ENCODE measurements around the gene METTL27.
"Not testable (repeated sequence)": the region's sequence is repeated elsewhere in the genome, so short reads cannot be mapped to it uniquely, and the experiment has no call there.

METTL27 gene

GRCh38 chr7:73841689-73842066 lies 638 bp downstream of the METTL27 start:
- TF ChIP-seq CTCF (IDR thresholded peaks at IDR 0.05; ENCODE audit: low read depth, low read length, missing control alignments) = no peak
- peak overlapping the region; percentile 54; the same call in 1 of the 2 replicates for H3K4me3 ChIP-seq (ENCODE audit: low read depth, low read length)
- no peak for DNase-seq (ENCODE audit: low read depth)

GRCh38 chr7:73840715-73841379 lies 1.5 kb downstream of the METTL27 start:
- H3K4me3 ChIP-seq (ENCODE audit: low read depth, low read length) = no peak overlapping the region
- no peak for DNase-seq (ENCODE audit: low read depth)
- TF ChIP-seq CTCF (IDR thresholded peaks at IDR 0.05; ENCODE audit: low read depth, low read length, missing control alignments) = no peak

- DNase-seq (ENCODE audit: low read depth) = no peak
- H3K4me3 ChIP-seq (ENCODE audit: low read depth, low read length) = no peak overlapping the region
- peak; percentile 36 for TF ChIP-seq CTCF (IDR thresholded peaks at IDR 0.05; ENCODE audit: low read depth, low read length, missing control alignments)
These were observed 2.3 kb downstream of the METTL27 start for GRCh38 chr7:73839743-73840714.

- DNase-seq (ENCODE audit: low read depth) = no peak
- no peak for TF ChIP-seq CTCF (IDR thresholded peaks at IDR 0.05; ENCODE audit: low read depth, low read length, missing control alignments)
- no peak overlapping the region for H3K4me3 ChIP-seq (ENCODE audit: low read depth, low read length)
These were observed 3.0 kb downstream of the METTL27 start for GRCh38 chr7:73839290-73839689.

GRCh38 chr7:73838642-73839041 lies 3.7 kb downstream of the METTL27 start:
- no peak for TF ChIP-seq CTCF (IDR thresholded peaks at IDR 0.05; ENCODE audit: low read depth, low read length, missing control alignments)
- H3K4me3 ChIP-seq (ENCODE audit: low read depth, low read length) = no peak overlapping the region
- DNase-seq (ENCODE audit: low read depth) = no peak

GRCh38 chr7:73837167-73837566 lies 5.1 kb downstream of the METTL27 start:
- not testable (repeated sequence) for DNase-seq (ENCODE audit: low read depth)

GRCh38 chr7:73834626-73835191 lies 7.6 kb downstream of the METTL27 start:
- H3K4me3 ChIP-seq (ENCODE audit: low read depth, low read length) = no peak overlapping the region
- no peak for DNase-seq (ENCODE audit: low read depth)
- no peak for TF ChIP-seq CTCF (IDR thresholded peaks at IDR 0.05; ENCODE audit: low read depth, low read length, missing control alignments)

More at GRCh38 chr7:73837167-73837566, 5.1 kb downstream of the METTL27 start:
- H3K4me3 ChIP-seq (ENCODE audit: low read depth, low read length) = not testable (repeated sequence)

Data from GM12864 (cell line).